Astrocyte (in vitro differentiated cells and primary cell): ENCODE measurements around the gene ETV7.

Experiments used
- CTCF ChIP-seq: IDR thresholded peaks from 2 replicates; pipeline ENCODE4 v1.5.1; 2011; ENCODE audit warnings: low read depth, mild to moderate bottlenecking, inconsistent platforms, low read length, moderate library complexity; ENCODE audit not compliant: insufficient read depth
- EZH2 ChIP-seq: IDR thresholded peaks from 2 replicates; pipeline ENCODE4 v1.6.1; 2012; ENCODE audit warnings: mild to moderate bottlenecking, low read length, inconsistent platforms; ENCODE audit not compliant: insufficient read depth

- TF ChIP-seq CTCF, result no peak
- TF ChIP-seq EZH2, result no peak
These were observed 37.4 kb downstream of the ETV7 start for GRCh38 chr6:36350082-36350481.
